ENCODE results near the gene KCTD7.
A peak's percentile ranks its signal among the peaks of the same experiment; 100 is the strongest.
"Not testable (repeated sequence)": the region's sequence is repeated elsewhere in the genome, so short reads cannot be mapped to it uniquely, and the experiment has no call there.

The KCTD7 gene

GRCh38 chr7:66617295-66617694 is 11.4 kb upstream of the KCTD7 start:
- 95% methylated on average over 8 of the region's 8 CpGs for WGBS (ENCODE audit: insufficient coverage)
- H3K27ac ChIP-seq (ENCODE audit: insufficient read depth in 1 of 2, low read depth in 1 of 2, low read length in 2 of 2, poor library complexity in 1 of 2, severe bottlenecking in 2 of 2), result no peak overlapping the region
- CTCF ChIA-PET, result interaction anchor here (0.9 kb wide), 1 partner anchor 11 kb away, joined by 3 read pairs; no protein-coding TSS in a partner anchor
- no peaks in the 10 kb centered on the region for H3K4me1 ChIP-seq (ENCODE audit: control extremely low read depth in 1 of 4, control insufficient read depth in 4 of 4, insufficient read depth in 4 of 4, low read length in 3 of 4)
- H3K36me3 ChIP-seq (ENCODE audit: control insufficient read depth in 4 of 4, insufficient read depth in 4 of 4, low read length in 3 of 4), result no peaks in the 10 kb centered on the region
- no peak for DNase-seq
- no peak overlapping the region for H3K4me3 ChIP-seq (ENCODE audit: control insufficient read depth in 1 of 7, extremely low read depth in 1 of 7, insufficient read depth in 4 of 7, low read depth in 2 of 7, low read length in 6 of 7)
- H3K27me3 ChIP-seq (replicated peaks in 2 of 5; ENCODE audit: control insufficient read depth in 4 of 5, insufficient read depth in 5 of 5, low read length in 4 of 5), result peaks cover 0 to 14% (median 0%) of the 10 kb centered on the region in 5 experiments
- no peaks in the 10 kb centered on the region for H3K9me3 ChIP-seq (ENCODE audit: control extremely low read depth in 1 of 5, control insufficient read depth in 4 of 5, insufficient read depth in 2 of 5, low read depth in 1 of 5, low read length in 4 of 5)
- POLR2A ChIA-PET, result no interaction called here

DNA sequence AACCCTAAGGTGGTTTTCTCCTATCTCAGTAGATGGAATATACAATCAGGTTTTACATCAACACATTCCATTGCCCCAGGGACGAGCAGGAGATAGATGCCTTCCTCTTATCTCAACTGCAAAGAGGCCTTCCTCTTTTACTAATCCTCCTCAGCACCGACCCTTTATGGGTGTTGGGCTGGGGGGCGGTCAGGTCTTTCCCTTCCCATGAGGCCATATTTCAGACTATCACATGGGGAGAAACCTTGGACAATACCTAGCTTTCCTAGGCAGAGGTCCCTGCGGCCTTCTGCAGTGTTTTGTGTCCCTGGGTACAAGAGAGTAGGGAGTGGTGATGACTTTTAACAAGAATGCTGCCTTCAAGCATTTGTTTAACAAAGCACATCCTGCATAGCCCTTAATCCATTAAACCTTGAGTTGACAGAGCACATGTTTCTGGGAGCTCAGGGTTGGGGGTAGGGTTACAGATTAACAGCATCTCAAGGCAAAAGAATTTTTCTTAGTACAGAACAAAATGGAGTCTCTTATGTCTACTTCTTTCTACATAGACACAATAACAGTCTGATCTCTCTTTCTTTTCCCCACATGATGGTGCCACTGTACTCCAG is 9.2 kb upstream of the KCTD7 start:
- H3K4me1 ChIP-seq (ENCODE audit: control extremely low read depth in 1 of 4, control insufficient read depth in 4 of 4, insufficient read depth in 4 of 4, low read length in 3 of 4); CTCF ChIA-PET; H3K27ac ChIP-seq (ENCODE audit: insufficient read depth in 1 of 2, low read depth in 1 of 2, low read length in 2 of 2, poor library complexity in 1 of 2, severe bottlenecking in 2 of 2); H3K4me3 ChIP-seq (ENCODE audit: control insufficient read depth in 1 of 7, extremely low read depth in 1 of 7, insufficient read depth in 4 of 7, low read depth in 2 of 7, low read length in 6 of 7); H3K9me3 ChIP-seq (ENCODE audit: control extremely low read depth in 1 of 5, control insufficient read depth in 4 of 5, insufficient read depth in 2 of 5, low read depth in 1 of 5, low read length in 4 of 5); DNase-seq; POLR2A ChIA-PET; H3K36me3 ChIP-seq (ENCODE audit: control insufficient read depth in 4 of 4, insufficient read depth in 4 of 4, low read length in 3 of 4): not testable (repeated sequence)
- peaks cover 0 to 28% (median 0%) of the 10 kb centered on the region in 5 experiments for H3K27me3 ChIP-seq (replicated peaks in 2 of 5; ENCODE audit: control insufficient read depth in 4 of 5, insufficient read depth in 5 of 5, low read length in 4 of 5)
- WGBS (ENCODE audit: insufficient coverage), result no CpG with 5 or more reads among the region's 4 CpGs

DNA sequence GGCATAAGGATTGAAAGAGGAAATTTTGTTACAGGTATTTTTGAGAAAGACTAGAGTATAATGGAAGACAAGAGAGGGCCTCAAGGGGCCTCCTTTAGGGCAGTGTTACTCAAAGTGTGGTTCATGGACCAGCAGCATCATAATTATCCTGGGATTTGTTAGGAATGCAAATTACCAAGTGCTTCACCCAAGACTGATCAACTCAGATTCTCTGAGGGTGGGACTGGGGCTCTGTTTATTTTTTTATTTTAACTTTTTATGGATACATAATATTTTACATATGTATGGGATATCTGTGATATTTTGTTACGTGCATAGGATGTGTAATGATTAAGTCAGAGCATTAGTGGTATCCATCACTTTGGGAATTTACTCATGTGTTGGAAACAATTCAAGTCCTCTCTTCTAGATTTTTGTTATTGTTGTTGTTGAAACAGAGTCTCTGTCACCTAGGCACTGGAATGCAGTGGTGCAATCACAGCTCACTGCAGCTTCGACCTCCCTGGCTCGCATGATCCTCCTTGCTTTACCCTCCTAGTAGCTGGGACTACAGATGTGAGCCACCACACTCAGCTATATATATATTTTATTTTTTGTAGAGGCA is 2.2 kb upstream of the KCTD7 start:
- POLR2A ChIA-PET, result interaction anchor here (0.7 kb wide), 1 partner anchor 56 kb away, joined by 3 read pairs; no protein-coding TSS in a partner anchor

DNA sequence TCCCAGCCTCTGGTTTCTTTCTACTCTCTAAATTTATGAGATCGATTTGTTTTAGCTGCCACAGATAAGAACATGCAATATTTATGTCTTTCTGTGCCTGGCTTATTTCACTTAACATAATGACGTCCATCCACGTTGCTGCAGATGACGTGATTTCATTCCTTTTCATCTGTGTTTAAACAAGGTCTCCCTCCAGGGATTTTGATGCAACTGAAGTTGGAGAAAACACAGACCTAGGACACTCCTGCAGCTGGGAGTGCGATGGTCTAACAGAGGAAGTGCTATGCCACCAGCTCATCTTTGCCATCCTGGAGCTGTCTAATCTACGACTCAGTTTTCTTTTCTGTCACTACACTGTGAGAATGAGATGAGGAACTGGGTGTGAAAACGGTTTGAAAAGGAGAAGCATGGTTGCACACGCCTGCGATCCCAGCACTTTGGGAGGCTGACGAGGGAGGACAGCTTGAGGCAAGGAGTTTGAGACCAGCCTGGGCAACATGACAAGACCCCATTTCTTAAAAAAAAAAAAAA is 1.5 kb upstream of the KCTD7 start:
- H3K27me3 ChIP-seq (replicated peaks in 2 of 5; ENCODE audit: control insufficient read depth in 4 of 5, insufficient read depth in 5 of 5, low read length in 4 of 5), result peaks cover 0 to 70% (median 2%) of the 10 kb centered on the region in 5 experiments
- ChIA-PET POLR2A (no interaction called here), CTCF (interaction anchor here (1.5 kb wide), 1 partner anchor 40 kb away, joined by 3 read pairs; no protein-coding TSS in a partner anchor)
- no peak overlapping the region for H3K27ac ChIP-seq (ENCODE audit: insufficient read depth in 1 of 2, low read depth in 1 of 2, low read length in 2 of 2, poor library complexity in 1 of 2, severe bottlenecking in 2 of 2)
- peak in 2 of 3 donors; percentile 63 to 70 for DNase-seq
- H3K9me3 ChIP-seq (ENCODE audit: control extremely low read depth in 1 of 5, control insufficient read depth in 4 of 5, insufficient read depth in 2 of 5, low read depth in 1 of 5, low read length in 4 of 5), result peaks cover 0 to 13% (median 5%) of the 10 kb centered on the region in 5 experiments
- peaks cover 12 to 33% (median 30%) of the 10 kb centered on the region in 4 experiments for H3K4me1 ChIP-seq (ENCODE audit: control extremely low read depth in 1 of 4, control insufficient read depth in 4 of 4, insufficient read depth in 4 of 4, low read length in 3 of 4)
- no peaks in the 10 kb centered on the region for H3K36me3 ChIP-seq (ENCODE audit: control insufficient read depth in 4 of 4, insufficient read depth in 4 of 4, low read length in 3 of 4)
- WGBS (ENCODE audit: insufficient coverage), result 21% methylated on average over 7 of the region's 10 CpGs
- peak overlapping the region in 1 of 7 experiments; percentile 13 for H3K4me3 ChIP-seq (ENCODE audit: control insufficient read depth in 1 of 7, extremely low read depth in 1 of 7, insufficient read depth in 4 of 7, low read depth in 2 of 7, low read length in 6 of 7)

More for the DNA sequence above, 2.2 kb upstream of the KCTD7 start:
- CTCF ChIA-PET, result no interaction called here
- peaks cover 7 to 25% (median 23%) of the 10 kb centered on the region in 4 experiments for H3K4me1 ChIP-seq (ENCODE audit: control extremely low read depth in 1 of 4, control insufficient read depth in 4 of 4, insufficient read depth in 4 of 4, low read length in 3 of 4)
- no peak for DNase-seq
- H3K4me3 ChIP-seq (ENCODE audit: control insufficient read depth in 1 of 7, extremely low read depth in 1 of 7, insufficient read depth in 4 of 7, low read depth in 2 of 7, low read length in 6 of 7), result no peak overlapping the region
- no peaks in the 10 kb centered on the region for H3K36me3 ChIP-seq (ENCODE audit: control insufficient read depth in 4 of 4, insufficient read depth in 4 of 4, low read length in 3 of 4)
- H3K27me3 ChIP-seq (replicated peaks in 2 of 5; ENCODE audit: control insufficient read depth in 4 of 5, insufficient read depth in 5 of 5, low read length in 4 of 5), result peaks cover 0 to 74% (median 2%) of the 10 kb centered on the region in 5 experiments
- H3K9me3 ChIP-seq (ENCODE audit: control extremely low read depth in 1 of 5, control insufficient read depth in 4 of 5, insufficient read depth in 2 of 5, low read depth in 1 of 5, low read length in 4 of 5), result peaks cover 0 to 13% (median 5%) of the 10 kb centered on the region in 5 experiments
- no peak overlapping the region for H3K27ac ChIP-seq (ENCODE audit: insufficient read depth in 1 of 2, low read depth in 1 of 2, low read length in 2 of 2, poor library complexity in 1 of 2, severe bottlenecking in 2 of 2)
- no CpG with 5 or more reads among the region's 3 CpGs for WGBS (ENCODE audit: insufficient coverage)

GRCh38 chr7:66627881-66628360 is 760 bp upstream of the KCTD7 start:
- H3K27ac ChIP-seq (ENCODE audit: insufficient read depth in 1 of 2, low read depth in 1 of 2, low read length in 2 of 2, poor library complexity in 1 of 2, severe bottlenecking in 2 of 2), result peak overlapping the region in 1 of 2 experiments; percentile 61
- H3K27me3 ChIP-seq (replicated peaks in 2 of 5; ENCODE audit: control insufficient read depth in 4 of 5, insufficient read depth in 5 of 5, low read length in 4 of 5), result peaks cover 0 to 67% (median 2%) of the 10 kb centered on the region in 5 experiments
- peak in 1 of 3 donors; percentile 22 for DNase-seq
- H3K36me3 ChIP-seq (ENCODE audit: control insufficient read depth in 4 of 4, insufficient read depth in 4 of 4, low read length in 3 of 4), result no peaks in the 10 kb centered on the region
- 4% methylated on average over 13 of the region's 18 CpGs for WGBS (ENCODE audit: insufficient coverage)
- H3K4me1 ChIP-seq (ENCODE audit: control extremely low read depth in 1 of 4, control insufficient read depth in 4 of 4, insufficient read depth in 4 of 4, low read length in 3 of 4), result peaks cover 12 to 37% (median 32%) of the 10 kb centered on the region in 4 experiments
- CTCF ChIA-PET, result interaction anchor here (1.5 kb wide), 1 partner anchor 41 kb away, joined by 3 read pairs; no protein-coding TSS in a partner anchor
- POLR2A ChIA-PET, result no interaction called here
- peak overlapping the region; percentile 67 to 94 (median 80) for H3K4me3 ChIP-seq (ENCODE audit: control insufficient read depth in 1 of 7, extremely low read depth in 1 of 7, insufficient read depth in 4 of 7, low read depth in 2 of 7, low read length in 6 of 7)
- peaks cover 0 to 13% (median 5%) of the 10 kb centered on the region in 5 experiments for H3K9me3 ChIP-seq (ENCODE audit: control extremely low read depth in 1 of 5, control insufficient read depth in 4 of 5, insufficient read depth in 2 of 5, low read depth in 1 of 5, low read length in 4 of 5)

- CTCF ChIA-PET, result no interaction called here
- H3K27me3 ChIP-seq (replicated peaks in 2 of 5; ENCODE audit: control insufficient read depth in 4 of 5, insufficient read depth in 5 of 5, low read length in 4 of 5), result peaks cover 0 to 63% (median 5%) of the 10 kb centered on the region in 5 experiments
- no peaks in the 10 kb centered on the region for H3K36me3 ChIP-seq (ENCODE audit: control insufficient read depth in 4 of 4, insufficient read depth in 4 of 4, low read length in 3 of 4)
- peak overlapping the region in 6 of 7 experiments; percentile 19 to 80 (median 58) for H3K4me3 ChIP-seq (ENCODE audit: control insufficient read depth in 1 of 7, extremely low read depth in 1 of 7, insufficient read depth in 4 of 7, low read depth in 2 of 7, low read length in 6 of 7)
- WGBS (ENCODE audit: insufficient coverage), result 57% methylated on average over 12 of the region's 35 CpGs
- POLR2A ChIA-PET, result no interaction called here
- H3K27ac ChIP-seq (ENCODE audit: insufficient read depth in 1 of 2, low read depth in 1 of 2, low read length in 2 of 2, poor library complexity in 1 of 2, severe bottlenecking in 2 of 2), result no peak overlapping the region
- peaks cover 0 to 13% (median 5%) of the 10 kb centered on the region in 5 experiments for H3K9me3 ChIP-seq (ENCODE audit: control extremely low read depth in 1 of 5, control insufficient read depth in 4 of 5, insufficient read depth in 2 of 5, low read depth in 1 of 5, low read length in 4 of 5)
- DNase-seq, result no peak
- peaks cover 12 to 37% (median 32%) of the 10 kb centered on the region in 4 experiments for H3K4me1 ChIP-seq (ENCODE audit: control extremely low read depth in 1 of 4, control insufficient read depth in 4 of 4, insufficient read depth in 4 of 4, low read length in 3 of 4)
Observed at GRCh38 chr7:66629222-66630062, 761 bp downstream of the KCTD7 start.
